A549 (cell line): ENCODE measurements around the gene CRYBB2. TPM values are rescaled to one million over a fixed set of nuclear protein-coding genes. Genes with fewer than 3 reads are reported as not detected.

Source experiments
- ATAC-seq, 2 experiments: fragments of 200-7000 bp in 1 of 2; fragments of >200 bp in 1 of 2; cut with Nextera tagmentation in 1 of 2; cut with Tn5 transposase in 1 of 2; 3 replicates each; pipeline versions ENCODE4 v1.8.0 to v1.9.1; 2018 to 2020; ENCODE audit warnings: mild to moderate bottlenecking in 1 of 2, moderate library complexity in 1 of 2
- CTCF ChIA-PET: fragments of 300-600 bp; sonication (Branson Sonifier 250); formaldehyde crosslinking; extraction: SDS; loops from one replicate; lab custom pipeline; 2021; ENCODE audit warnings: antibody characterized with exemption, inconsistent platforms; lab: Yijun Ruan, JAX
- POLR2A ChIA-PET: fragments of 350-600 bp; formaldehyde crosslinking; extraction: SDS; loops from one replicate; lab custom pipeline; 2021; ENCODE audit warnings: antibody characterized with exemption, inconsistent platforms; lab: Yijun Ruan, JAX
- DNase-seq, 2 experiments: peaks; one replicate each; pipeline versions ENCODE4 v3.0.0 to v3.0.0-alpha.2; 2011 to 2016; ENCODE audit warnings: low read depth in 1 of 2, low spot score in 1 of 2
- FAIRE-seq: peaks from 2 replicates; lab custom pipeline; 2011; peaks lifted over from hg19 to GRCh38; lab: Jason Lieb, UNC
- H3K27ac ChIP-seq, 2 experiments: fragments of >200 bp; sonication (Bioruptor Twin); formaldehyde crosslinking; 3 replicates each; pipeline ENCODE4 v1.5.1; 2016 to 2017
- H3K4me1 ChIP-seq: fragments of >200 bp; sonication (Bioruptor Twin); formaldehyde crosslinking; 3 replicates; pipeline ENCODE4 v1.6.1; 2016
- H3K4me2 ChIP-seq: fragments of >200 bp; sonication (Bioruptor Twin); formaldehyde crosslinking; 3 replicates; pipeline ENCODE4 v1.6.1; 2016
- H3K4me3 ChIP-seq: fragments of >200 bp; sonication (Bioruptor Twin); formaldehyde crosslinking; 3 replicates; pipeline ENCODE4 v1.5.1; 2016
- H3K9me3 ChIP-seq: fragments of >200 bp; sonication (Bioruptor Twin); formaldehyde crosslinking; 3 replicates; pipeline ENCODE4 v1.6.1; 2016
- CBX2 ChIP-seq: fragments of 200-600 bp; sonication (generic); IDR thresholded peaks from 2 replicates; pipeline ENCODE4 v1.6.1; 2016; ENCODE audit warnings: low read depth, mild to moderate bottlenecking, borderline replicate concordance
- CTCF ChIP-seq: fragments of >200 bp; sonication (Bioruptor Twin); formaldehyde crosslinking; IDR thresholded peaks from 3 replicates; pipeline ENCODE4 v1.5.1; 2016
- EHMT2 ChIP-seq: fragments of 200-600 bp; sonication (generic); IDR thresholded peaks from 2 replicates; pipeline ENCODE4 v1.6.1; 2016; ENCODE audit warnings: antibody characterized with exemption, low read depth, mild to moderate bottlenecking, moderate library complexity
- FOXS1 ChIP-seq: fragments of 250-450 bp; sonication (Bioruptor Pico); IDR thresholded peaks from 2 replicates; pipeline ENCODE4 v1.5.0; 2020; ENCODE audit warnings: mild to moderate bottlenecking, moderate library complexity
- HDAC2 ChIP-seq: fragments of 200-600 bp; sonication (generic); IDR thresholded peaks from 2 replicates; pipeline ENCODE4 v1.6.1; 2016
- HES2 ChIP-seq: fragments of >200 bp; sonication (Bioruptor Twin); formaldehyde crosslinking; IDR thresholded peaks from 2 replicates; pipeline ENCODE4 v1.6.1; 2016
- KDM1A ChIP-seq: fragments of 200-600 bp; sonication (generic); IDR thresholded peaks from 2 replicates; pipeline ENCODE4 v1.6.1; 2016; ENCODE audit warnings: low read depth, mild to moderate bottlenecking
- MAFK ChIP-seq: fragments of 450-650 bp; IDR thresholded peaks from 2 replicates; pipeline ENCODE4 v1.6.1; 2014; ENCODE audit not compliant: partially characterized antibody
- PBX3 ChIP-seq: IDR thresholded peaks from 2 replicates; pipeline ENCODE4 v1.6.1; 2012
- POLR2A ChIP-seq: IDR thresholded peaks from 2 replicates; pipeline ENCODE4 v1.6.1; 2012; ENCODE audit warnings: mild to moderate bottlenecking, low read length
- POLR2AphosphoS2 ChIP-seq: conservative IDR thresholded peaks from 2 replicates; pipeline ENCODE4 v1.6.1; 2012; ENCODE audit warnings: low read length, improper control_type of control experiment, inconsistent platforms
- RFX5 ChIP-seq: fragments of 450-650 bp; IDR thresholded peaks from 2 replicates; pipeline ENCODE4 v1.7.1; 2014; ENCODE audit warnings: antibody characterized with exemption, mild to moderate bottlenecking, moderate library complexity
- ZC3H11A ChIP-seq: fragments of 450-650 bp; IDR thresholded peaks from 2 replicates; pipeline ENCODE4 v1.6.1; 2014; ENCODE audit warnings: antibody characterized with exemption, mild to moderate bottlenecking
- ZFP36 ChIP-seq: fragments of 450-650 bp; IDR thresholded peaks from 2 replicates; pipeline ENCODE4 v1.6.1; 2014; ENCODE audit warnings: borderline replicate concordance; ENCODE audit not compliant: partially characterized antibody
- WGBS: methylation state at CpG from one replicate; pipeline ENCODE4 v1.1.6; 2017; ENCODE audit errors: missing lambda C conversion rate; 5-methylcytosine and 5-hydroxymethylcytosine counted together
- polyA plus RNA-seq, 4 experiments: library from polyadenylated mRNA; depleted of rRNA in 3 of 4; stranded (reverse); fragments of >200 nt; fragmentation: RNase III in 1 of 4; extraction: RNeasy Plus Mini Kit Qiagen cat#74134 plus additional on column Dnase treatment in 1 of 4; gene quantifications; 2 replicates in 3 of 4; 3 replicates in 1 of 4; pipeline ENCODE4 v1.2.3, GENCODE V29; 2011 to 2017

The CRYBB2 gene
- polyA plus RNA-seq, 2 of the 4 experiments (the other 2 are of a cell fraction) = not detected

GRCh38 chr22:25199731-25200520 lies 19.5 kb upstream of the CRYBB2 start, which contains the start of gene CRYBB3:
CRYBB3 (plus strand) TSS chr22:25199858; CDS start chr22:25201397, 1,539 bp downstream.
- ChIA-PET POLR2A (no interaction called here), CTCF (no interaction called here)
- H3K9me3 ChIP-seq = no peaks in the 10 kb centered on the region
- no peaks in the 10 kb centered on the region for H3K4me1 ChIP-seq
- WGBS = 74% methylated on average over 8 of the region's 17 CpGs
- H3K4me2 ChIP-seq = no peak within 1 kb of the TSS
- no peak within 1 kb of the TSS for H3K27ac ChIP-seq
- TF ChIP-seq HDAC2 (no peak), ZC3H11A (no peak), KDM1A (no peak), HES2 (no peak), EHMT2 (no peak), FOXS1 (CRISPR knock-in tag) (no peak), PBX3 (no peak), ZFP36 (no peak)
- DNase-seq (no peak), FAIRE-seq (no peak), ATAC-seq (no peak)
- H3K4me3 ChIP-seq = no peak within 1 kb of the TSS

GRCh38 chr22:25200967-25201366 lies 18.5 kb upstream of the CRYBB2 start:
- Histone ChIP-seq H3K4me3 (no peak overlapping the region), H3K4me2 (no peak overlapping the region), H3K4me1 (no peaks in the 10 kb centered on the region), H3K9me3 (no peaks in the 10 kb centered on the region), H3K27ac (no peak overlapping the region)
- ATAC-seq (no peak), FAIRE-seq (no peak)
- CTCF ChIA-PET = interaction anchor here (1.3 to 2.9 kb wide), 4 partner anchors 8 to 208 kb away, joined by 3 to 16 read pairs (median 12); no protein-coding TSS in a partner anchor
- POLR2A ChIA-PET = no interaction called here
- no peak for TF ChIP-seq POLR2A
- no peak for TF ChIP-seq MAFK
- TF ChIP-seq CTCF = no peak
- no peak for TF ChIP-seq POLR2AphosphoS2
- TF ChIP-seq CBX2 = no peak
- TF ChIP-seq FOXS1 (CRISPR knock-in tag) = no peak
- TF ChIP-seq, all 56 proteins: peak for 0
- 59% methylated on average over 7 of the region's 7 CpGs for WGBS
- no peak for DNase-seq

GRCh38 chr22:25201557-25202273 lies 17.7 kb upstream of the CRYBB2 start:
- H3K27ac ChIP-seq = no peak overlapping the region
- ATAC-seq (no peak), DNase-seq (no peak), FAIRE-seq (no peak)
- ChIA-PET CTCF (interaction anchor here (0.7 to 2.9 kb wide), 23 partner anchors 8 to 263 kb away, joined by 3 to 19 read pairs (median 4); no protein-coding TSS in a partner anchor), POLR2A (no interaction called here)
- WGBS = 65% methylated on average over 10 of the region's 10 CpGs
- H3K4me3 ChIP-seq = no peak overlapping the region
- H3K9me3 ChIP-seq = no peaks in the 10 kb centered on the region
- TF ChIP-seq ZFP36 (peak; percentile 30), RFX5 (no peak)
- no peak overlapping the region for H3K4me2 ChIP-seq
- no peaks in the 10 kb centered on the region for H3K4me1 ChIP-seq
